ENCODE results near the gene FGF14. TPM values are rescaled to one million over a fixed set of nuclear protein-coding genes. Genes with fewer than 3 reads are reported as not detected.

FGF14 gene
- total RNA-seq, 2 experiments from 2014 or later = not detected

- intact Hi-C loops (cut with micrococcal nuclease) = no loop called here
- Mint-ChIP-seq H3K27ac (no peak overlapping the region), H3K4me3 (no peak overlapping the region)
Measured at GRCh38 chr13:101965096-101965495, 436.8 kb downstream of the FGF14 start.

GRCh38 chr13:101959016-101959415, 442.8 kb downstream of the FGF14 start:
- no peak overlapping the region for H3K4me3 Mint-ChIP-seq
- H3K27me3 Mint-ChIP-seq = no peaks in the 10 kb centered on the region
- H3K27ac Mint-ChIP-seq = no peak overlapping the region
- H3K36me3 Mint-ChIP-seq = no peaks in the 10 kb centered on the region
- DNase-seq = no peak
- ChIA-PET POLR2A (no interaction called here), CTCF (no interaction called here)
- no peaks in the 10 kb centered on the region for H3K4me1 Mint-ChIP-seq (ENCODE audit: low read depth)
- intact Hi-C loops (cut with micrococcal nuclease) = no loop called here
- peaks cover 4% of the 10 kb centered on the region for H3K9me3 Mint-ChIP-seq

More at GRCh38 chr13:101965096-101965495, 436.8 kb downstream of the FGF14 start:
- ChIA-PET CTCF (no interaction called here), POLR2A (no interaction called here)
- no peak for DNase-seq
- H3K4me1 Mint-ChIP-seq (ENCODE audit: low read depth) = no peaks in the 10 kb centered on the region
- H3K9me3 Mint-ChIP-seq = no peaks in the 10 kb centered on the region
- H3K27me3 Mint-ChIP-seq = no peaks in the 10 kb centered on the region
- no peaks in the 10 kb centered on the region for H3K36me3 Mint-ChIP-seq

- peaks cover 4% of the 10 kb centered on the region for H3K9me3 Mint-ChIP-seq
- POLR2A ChIA-PET = no interaction called here
- CTCF ChIA-PET = no interaction called here
- H3K4me1 Mint-ChIP-seq (ENCODE audit: low read depth) = no peaks in the 10 kb centered on the region
- no peaks in the 10 kb centered on the region for H3K27me3 Mint-ChIP-seq
- no peak overlapping the region for H3K27ac Mint-ChIP-seq
- no peak overlapping the region for H3K4me3 Mint-ChIP-seq
- DNase-seq = no peak
- H3K36me3 Mint-ChIP-seq = no peaks in the 10 kb centered on the region
- intact Hi-C loops (cut with micrococcal nuclease) = no loop called here
Measured at GRCh38 chr13:101955764-101956163, 446.1 kb downstream of the FGF14 start.

- intact Hi-C loops (cut with micrococcal nuclease) = no loop called here
- Mint-ChIP-seq H3K27ac (no peak overlapping the region), H3K36me3 (no peaks in the 10 kb centered on the region), H3K27me3 (no peaks in the 10 kb centered on the region), H3K4me3 (no peak overlapping the region), H3K9me3 (peaks cover 8% of the 10 kb centered on the region), H3K4me1 (ENCODE audit: low read depth) (no peaks in the 10 kb centered on the region)
- POLR2A ChIA-PET = no interaction called here
- CTCF ChIA-PET = no interaction called here
- DNase-seq = no peak
Measured at GRCh38 chr13:101951114-101951513, 450.7 kb downstream of the FGF14 start.

GRCh38 chr13:101949681-101950080, 452.2 kb downstream of the FGF14 start:
- ChIA-PET CTCF (no interaction called here), POLR2A (no interaction called here)
- Mint-ChIP-seq H3K27ac (no peak overlapping the region), H3K9me3 (peaks cover 8% of the 10 kb centered on the region), H3K27me3 (peaks cover under 1% of the 10 kb centered on the region), H3K4me1 (ENCODE audit: low read depth) (no peaks in the 10 kb centered on the region), H3K4me3 (no peak overlapping the region), H3K36me3 (no peaks in the 10 kb centered on the region)
- intact Hi-C loops (cut with micrococcal nuclease) = loop anchor here (10.0 kb wide), 1 partner anchor 805 kb away; no protein-coding TSS in a partner anchor
- no peak for DNase-seq

GRCh38 chr13:101946401-101946800, 455.4 kb downstream of the FGF14 start:
- Mint-ChIP-seq H3K9me3 (peaks cover 8% of the 10 kb centered on the region), H3K4me1 (ENCODE audit: low read depth) (no peaks in the 10 kb centered on the region), H3K36me3 (no peaks in the 10 kb centered on the region), H3K4me3 (no peak overlapping the region), H3K27ac (no peak overlapping the region), H3K27me3 (peaks cover 3% of the 10 kb centered on the region)
- ChIA-PET POLR2A (no interaction called here), CTCF (no interaction called here)
- intact Hi-C loops (cut with micrococcal nuclease) = loop anchor here (10.0 kb wide), 1 partner anchor 802 kb away; no protein-coding TSS in a partner anchor
- no peak for DNase-seq

GRCh38 chr13:101945435-101945834, 456.4 kb downstream of the FGF14 start:
- no peak overlapping the region for H3K4me3 Mint-ChIP-seq
- ChIA-PET POLR2A (no interaction called here), CTCF (no interaction called here)
- DNase-seq = no peak
- H3K36me3 Mint-ChIP-seq = no peaks in the 10 kb centered on the region
- H3K9me3 Mint-ChIP-seq = peaks cover 8% of the 10 kb centered on the region
- intact Hi-C loops (cut with micrococcal nuclease) = loop anchor here (10.0 kb wide), 1 partner anchor 801 kb away; no protein-coding TSS in a partner anchor
- H3K27ac Mint-ChIP-seq = no peak overlapping the region
- H3K27me3 Mint-ChIP-seq = peaks cover 3% of the 10 kb centered on the region
- H3K4me1 Mint-ChIP-seq (ENCODE audit: low read depth) = no peaks in the 10 kb centered on the region

GRCh38 chr13:101944521-101944920, 457.3 kb downstream of the FGF14 start:
- no peaks in the 10 kb centered on the region for H3K4me1 Mint-ChIP-seq (ENCODE audit: low read depth)
- H3K36me3 Mint-ChIP-seq = no peaks in the 10 kb centered on the region
- intact Hi-C loops (cut with micrococcal nuclease) = loop anchor here (10.0 kb wide), 1 partner anchor 800 kb away; no protein-coding TSS in a partner anchor

GRCh38 chr13:101942535-101943157, 459.2 kb downstream of the FGF14 start:
- Mint-ChIP-seq H3K9me3 (peaks cover 8% of the 10 kb centered on the region), H3K27me3 (peaks cover 3% of the 10 kb centered on the region), H3K27ac (no peak overlapping the region), H3K4me1 (ENCODE audit: low read depth) (no peaks in the 10 kb centered on the region), H3K4me3 (no peak overlapping the region), H3K36me3 (no peaks in the 10 kb centered on the region)
- intact Hi-C loops (cut with micrococcal nuclease) = loop anchor here (1.0 to 10.0 kb wide), 2 partner anchors 515 to 798 kb away; no protein-coding TSS in a partner anchor
- CTCF ChIA-PET = interaction anchor here (0.5 to 1.4 kb wide), 4 partner anchors 514 to 798 kb away, joined by 3 to 11 read pairs (median 6); no protein-coding TSS in a partner anchor
- POLR2A ChIA-PET = no interaction called here
- no peak for DNase-seq

More at GRCh38 chr13:101944521-101944920, 457.3 kb downstream of the FGF14 start:
- H3K27me3 Mint-ChIP-seq = peaks cover 3% of the 10 kb centered on the region
- POLR2A ChIA-PET = no interaction called here
- peaks cover 8% of the 10 kb centered on the region for H3K9me3 Mint-ChIP-seq
- CTCF ChIA-PET = no interaction called here
- H3K4me3 Mint-ChIP-seq = no peak overlapping the region
- DNase-seq = no peak
- no peak overlapping the region for H3K27ac Mint-ChIP-seq

GRCh38 chr13:101942038-101942437, 459.8 kb downstream of the FGF14 start:
- Mint-ChIP-seq H3K4me1 (ENCODE audit: low read depth) (no peaks in the 10 kb centered on the region), H3K27me3 (peaks cover 6% of the 10 kb centered on the region), H3K4me3 (no peak overlapping the region), H3K27ac (no peak overlapping the region), H3K36me3 (no peaks in the 10 kb centered on the region), H3K9me3 (peaks cover 4% of the 10 kb centered on the region)
- intact Hi-C loops (cut with micrococcal nuclease) = loop anchor here (1.0 to 10.0 kb wide), 2 partner anchors 515 to 797 kb away; no protein-coding TSS in a partner anchor
- no peak for DNase-seq
- ChIA-PET CTCF (interaction anchor here (0.9 to 1.4 kb wide), 3 partner anchors 515 to 797 kb away, joined by 4 to 11 read pairs (median 7); no protein-coding TSS in a partner anchor), POLR2A (no interaction called here)

GRCh38 chr13:101941095-101941783, 460.6 kb downstream of the FGF14 start:
- peaks cover 8% of the 10 kb centered on the region for H3K27me3 Mint-ChIP-seq
- no peak overlapping the region for H3K27ac Mint-ChIP-seq
- no peak for DNase-seq
- no peaks in the 10 kb centered on the region for H3K4me1 Mint-ChIP-seq (ENCODE audit: low read depth)
- intact Hi-C loops (cut with micrococcal nuclease) = loop anchor here (10.0 kb wide), 1 partner anchor 796 kb away; no protein-coding TSS in a partner anchor
- H3K36me3 Mint-ChIP-seq = no peaks in the 10 kb centered on the region
- ChIA-PET CTCF (interaction anchor here (0.6 to 1.2 kb wide), 4 partner anchors 134 to 796 kb away, joined by 3 to 8 read pairs (median 4); no protein-coding TSS in a partner anchor), POLR2A (no interaction called here)
- H3K4me3 Mint-ChIP-seq = no peak overlapping the region
- H3K9me3 Mint-ChIP-seq = no peaks in the 10 kb centered on the region

GRCh38 chr13:101939370-101939769, 462.5 kb downstream of the FGF14 start:
- Mint-ChIP-seq H3K9me3 (no peaks in the 10 kb centered on the region), H3K4me3 (no peak overlapping the region), H3K27me3 (peaks cover 5% of the 10 kb centered on the region), H3K4me1 (ENCODE audit: low read depth) (no peaks in the 10 kb centered on the region), H3K27ac (no peak overlapping the region), H3K36me3 (no peaks in the 10 kb centered on the region)
- ChIA-PET POLR2A (no interaction called here), CTCF (no interaction called here)
- DNase-seq = no peak
- intact Hi-C loops (cut with micrococcal nuclease) = no loop called here

Measured in activated CD4-positive, alpha-beta memory T cell treated with anti-CD3 and anti-CD28 coated beads for 36 hours (primary cell).